ENCODE results near the gene LEMD2. TPM values are rescaled to one million over a fixed set of nuclear protein-coding genes. Genes with fewer than 3 reads are reported as not detected.

Gene LEMD2
- total and polyA plus RNA-seq, 2 donors (not counting 3 experiments of a cell fraction or from before 2014, with no cell fraction given), result 61.1 to 81.8 TPM

DNA sequence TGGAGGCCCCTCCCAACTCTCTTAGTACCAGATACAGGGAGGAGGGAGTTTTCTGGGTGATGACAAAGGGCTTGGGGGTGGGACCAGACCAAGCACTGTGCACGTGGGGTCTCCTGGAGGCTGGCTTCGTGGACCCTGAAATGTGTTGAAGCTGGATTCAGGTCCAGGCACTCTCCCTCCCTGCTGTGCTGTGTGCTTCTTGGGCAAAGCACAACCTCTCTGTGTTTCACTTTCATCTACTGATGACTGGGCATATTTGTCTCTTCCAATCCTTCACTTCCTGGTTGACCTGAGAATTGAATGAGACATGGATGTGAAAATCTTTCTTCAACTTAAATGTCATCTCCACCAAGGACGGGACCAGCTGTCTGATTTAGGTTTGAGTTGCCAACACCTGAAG is 29.4 kb upstream of the LEMD2 start:
- dilution Hi-C loops (cut with MboI; ENCODE audit: extremely low pct_ligation_motif_present, low sequenced_read_pairs) (no loop called here), intact Hi-C loops (cut with micrococcal nuclease) (no loop called here)
- Histone ChIP-seq H3K9ac (replicated peaks; ENCODE audit: extremely low read depth, insufficient read depth, low read length) (no peak overlapping the region), H3K4me2 (ENCODE audit: insufficient read depth, low read length) (no peak overlapping the region), H2AFZ (ENCODE audit: low read depth, low read length) (no peak overlapping the region), H3K4me1 (ENCODE audit: control insufficient read depth, extremely low read depth, insufficient read depth, low read length) (no peaks in the 10 kb centered on the region), H3K27ac (ENCODE audit: insufficient read depth, low read depth, low read length) (no peak overlapping the region), H3K36me3 (ENCODE audit: control insufficient read depth in 2 of 2, extremely low read depth in 1 of 2, insufficient read depth in 2 of 2, low read length in 2 of 2) (no peaks in the 10 kb centered on the region), H3K9me1 (replicated peaks; ENCODE audit: control insufficient read depth, extremely low read depth, insufficient read depth, low read length) (no peaks in the 10 kb centered on the region), H3K4me3 (replicated peaks in 1 of 3; ENCODE audit: insufficient read depth in 1 of 3, low read depth in 1 of 3, low read length in 3 of 3) (no peak overlapping the region), H3K27me3 (ENCODE audit: control insufficient read depth in 2 of 2, insufficient read depth in 2 of 2, low read length in 2 of 2) (peaks cover 0 to 6% of the 10 kb centered on the region in 2 experiments), H3K79me2 (ENCODE audit: control insufficient read depth, insufficient read depth, low read length) (no peaks in the 10 kb centered on the region), H3K9me3 (replicated peaks; ENCODE audit: control insufficient read depth, insufficient read depth, low read length) (no peaks in the 10 kb centered on the region), H4K20me1 (replicated peaks; ENCODE audit: control insufficient read depth, extremely low read depth, insufficient read depth, low read length) (no peaks in the 10 kb centered on the region)
- TF ChIP-seq POLR2AphosphoS5 (IDR thresholded peaks at IDR 0.05; ENCODE audit: insufficient read depth, low read depth, low read length) (no peak), GATA2 (IDR thresholded peaks at IDR 0.05; ENCODE audit: insufficient read depth, insufficient read length, low read depth, low read length) (no peak), FOS (IDR thresholded peaks at IDR 0.05; ENCODE audit: borderline replicate concordance, insufficient read depth, low read length) (no peak), JUN (IDR thresholded peaks at IDR 0.05; ENCODE audit: borderline replicate concordance, insufficient read depth, insufficient read length, low read depth) (no peak)
- ChIA-PET CTCF (interaction anchor here (0.9 kb wide), 1 partner anchor 11 kb away, joined by 3 read pairs; no protein-coding TSS in a partner anchor), POLR2A (interaction anchor here (0.6 kb wide), 1 partner anchor 131 kb away, joined by 4 read pairs; no protein-coding TSS in a partner anchor)
- BruUV-seq (replicated peaks), result no TSS peak
- DNase-seq (ENCODE audit: low read depth, low spot score), result no peak
- FAIRE-seq, result no peak

DNA sequence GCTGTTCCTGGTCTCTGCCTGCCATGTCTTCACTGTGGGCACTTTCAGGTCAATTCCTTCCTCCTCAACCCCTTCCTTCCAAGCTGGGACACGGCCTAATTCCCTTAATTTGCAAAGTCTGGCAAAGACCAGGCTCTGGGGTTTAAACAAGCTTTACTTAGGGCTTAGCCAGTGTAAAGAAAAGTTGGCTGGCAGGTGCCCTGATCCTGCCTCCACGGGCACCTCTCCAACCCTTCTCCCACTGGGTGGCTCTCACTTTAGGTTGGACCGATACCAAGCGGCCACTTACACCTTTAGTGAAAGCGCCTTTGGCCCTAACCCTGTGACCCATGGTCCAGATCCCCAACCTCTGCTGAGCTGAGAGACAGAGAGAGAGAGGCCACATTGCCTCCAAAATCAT is 28.6 kb upstream of the LEMD2 start:
- FAIRE-seq (no peak), DNase-seq (ENCODE audit: low read depth, low spot score) (no peak)
- Histone ChIP-seq H3K4me3 (replicated peaks in 1 of 3; ENCODE audit: insufficient read depth in 1 of 3, low read depth in 1 of 3, low read length in 3 of 3) (no peak overlapping the region), H3K79me2 (ENCODE audit: control insufficient read depth, insufficient read depth, low read length) (no peaks in the 10 kb centered on the region), H3K36me3 (ENCODE audit: control insufficient read depth in 2 of 2, extremely low read depth in 1 of 2, insufficient read depth in 2 of 2, low read length in 2 of 2) (no peaks in the 10 kb centered on the region), H3K27ac (ENCODE audit: insufficient read depth, low read depth, low read length) (no peak overlapping the region), H3K9me3 (replicated peaks; ENCODE audit: control insufficient read depth, insufficient read depth, low read length) (no peaks in the 10 kb centered on the region), H3K4me1 (ENCODE audit: control insufficient read depth, extremely low read depth, insufficient read depth, low read length) (no peaks in the 10 kb centered on the region), H3K9me1 (replicated peaks; ENCODE audit: control insufficient read depth, extremely low read depth, insufficient read depth, low read length) (no peaks in the 10 kb centered on the region), H4K20me1 (replicated peaks; ENCODE audit: control insufficient read depth, extremely low read depth, insufficient read depth, low read length) (no peaks in the 10 kb centered on the region), H3K4me2 (ENCODE audit: insufficient read depth, low read length) (no peak overlapping the region), H3K9ac (replicated peaks; ENCODE audit: extremely low read depth, insufficient read depth, low read length) (no peak overlapping the region), H2AFZ (ENCODE audit: low read depth, low read length) (no peak overlapping the region), H3K27me3 (ENCODE audit: control insufficient read depth in 2 of 2, insufficient read depth in 2 of 2, low read length in 2 of 2) (peaks cover 0 to 6% of the 10 kb centered on the region in 2 experiments)
- ChIA-PET CTCF (interaction anchor here (0.8 to 1.6 kb wide), 4 partner anchors 10 to 210 kb away, joined by 3 read pairs; no protein-coding TSS in a partner anchor), POLR2A (no interaction called here)
- no TSS peak for BruUV-seq (replicated peaks)
- intact Hi-C loops (cut with micrococcal nuclease) (no loop called here), dilution Hi-C loops (cut with MboI; ENCODE audit: extremely low pct_ligation_motif_present, low sequenced_read_pairs) (no loop called here)
- TF ChIP-seq GATA2 (IDR thresholded peaks at IDR 0.05; ENCODE audit: insufficient read depth, insufficient read length, low read depth, low read length) (no peak), EZH2 (IDR thresholded peaks at IDR 0.05; ENCODE audit: borderline replicate concordance, low read depth, low read length, severe bottlenecking) (no peak), MAX (IDR thresholded peaks at IDR 0.05; ENCODE audit: insufficient read depth, insufficient read length) (no peak), CTCF (IDR thresholded peaks at IDR 0.05; ENCODE audit: extremely low read depth in 1 of 2, insufficient read depth in 1 of 2, low read depth in 1 of 2, low read length in 2 of 2) (no peak), MYC (IDR thresholded peaks at IDR 0.05; ENCODE audit: low read depth, low read length) (no peak), JUN (IDR thresholded peaks at IDR 0.05; ENCODE audit: borderline replicate concordance, insufficient read depth, insufficient read length, low read depth) (no peak)
